ENCODE measurements around the gene TAS1R1. TPM values are rescaled to one million over a fixed set of nuclear protein-coding genes. Genes with fewer than 3 reads are reported as not detected.

TAS1R1 gene
- total and polyA plus RNA-seq, 2 experiments from 2014 or later: not detected

GRCh38 chr1:6601923-6602668 is 47.0 kb downstream of the TAS1R1 start:
- DNase-seq: peak; percentile 82
- peaks cover 25% of the 10 kb centered on the region for H3K4me1 ChIP-seq (ENCODE audit: insufficient read depth)
- H3K27me3 ChIP-seq (replicated peaks; ENCODE audit: insufficient read depth): no peaks in the 10 kb centered on the region
- H2AFZ ChIP-seq: 0 out of 2 replicates have a peak overlapping the region, but pooled peaks have one; percentile 14
- peak overlapping the region; percentile 99 for H3K27ac ChIP-seq
- TF ChIP-seq EZH2phosphoT487 (IDR thresholded peaks at IDR 0.05; ENCODE audit: insufficient read depth, low read depth) (no peak), EZH2 (IDR thresholded peaks at IDR 0.05; ENCODE audit: insufficient read depth, poor library complexity, severe bottlenecking) (no peak)
- H3K36me3 ChIP-seq (ENCODE audit: low read depth): peaks cover 1% of the 10 kb centered on the region; the same call in 1 of the 2 replicates
- H3K9ac ChIP-seq: peak overlapping the region; percentile 97
- no peaks in the 10 kb centered on the region; the same call in 1 of the 2 replicates for H4K20me1 ChIP-seq (ENCODE audit: insufficient read depth)
- 0% methylated on average over 50 to 102 of the region's 103 CpGs for WGBS, 2 experiments (ENCODE audit: low coverage in 1 of 2, low lambda C conversion rate in 2 of 2, missing lambda C conversion rate in 2 of 2)
- peaks cover 66% of the 10 kb centered on the region for H3K79me2 ChIP-seq (ENCODE audit: insufficient read depth)
- no peaks in the 10 kb centered on the region for H3K9me2 ChIP-seq (ENCODE audit: insufficient read depth)
- peak overlapping the region; percentile 87 for H3K4me3 ChIP-seq
- no peaks in the 10 kb centered on the region for H3K9me3 ChIP-seq (ENCODE audit: low read depth)
- in situ Hi-C loops (cut with MboI): no loop called here
- peak overlapping the region; percentile 86 for H3K4me2 ChIP-seq (ENCODE audit: unreplicated experiment)
- peaks cover 35% of the 10 kb centered on the region for H3F3A ChIP-seq (ENCODE audit: insufficient read depth)

DNA sequence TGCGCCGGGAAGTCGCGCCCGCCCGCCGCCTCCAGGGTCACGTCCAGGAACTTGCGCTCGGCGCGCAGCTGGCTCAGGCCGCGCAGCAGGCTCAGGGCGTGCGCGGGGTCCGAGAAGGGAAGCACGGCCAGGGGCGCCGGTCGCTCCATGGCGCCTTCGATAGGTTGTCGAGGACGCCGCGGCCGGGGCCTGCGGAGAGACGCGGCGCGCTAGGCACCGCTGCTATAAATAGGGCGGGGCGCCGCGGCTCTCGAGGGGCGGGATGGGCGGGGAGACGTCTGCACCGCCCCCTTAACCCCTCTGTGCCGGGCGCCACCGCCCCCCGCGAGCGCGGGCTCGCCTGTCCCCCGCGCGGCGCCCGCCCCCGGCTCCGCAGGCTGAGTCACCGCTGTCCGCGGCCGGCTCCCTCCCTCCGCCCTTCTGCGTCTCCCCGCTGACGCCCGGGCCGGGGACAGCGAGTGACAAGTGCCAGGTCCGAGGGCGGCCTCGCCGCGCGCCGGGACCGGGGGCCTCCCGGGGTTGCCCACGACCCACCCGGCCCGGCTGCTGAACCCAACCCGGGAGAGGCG is 47.6 kb downstream of the TAS1R1 start, which contains the start of gene KLHL21:
Gene KLHL21, minus strand, starts transcription at position 201 of the 569 bp plus-strand sequence. Its CDS starts 52 bp downstream, at position 149.
- peak within 1 kb of the TSS; percentile 99 for H3K27ac ChIP-seq
- TF ChIP-seq EZH2phosphoT487 (IDR thresholded peaks at IDR 0.05; ENCODE audit: insufficient read depth, low read depth) (no peak), EZH2 (IDR thresholded peaks at IDR 0.05; ENCODE audit: insufficient read depth, poor library complexity, severe bottlenecking) (no peak)

GRCh38 chr1:6603238-6603914 is 48.3 kb downstream of the TAS1R1 start:
- Histone ChIP-seq H3K9me2 (ENCODE audit: insufficient read depth) (no peaks in the 10 kb centered on the region), H3K4me3 (peak overlapping the region; percentile 87), H3K79me2 (ENCODE audit: insufficient read depth) (peaks cover 65% of the 10 kb centered on the region), H3K9me3 (ENCODE audit: low read depth) (no peaks in the 10 kb centered on the region), H4K20me1 (ENCODE audit: insufficient read depth) (no peaks in the 10 kb centered on the region; the same call in 1 of the 2 replicates), H3K9ac (peak overlapping the region; percentile 97), H3K27ac (peak overlapping the region; percentile 99), H3F3A (ENCODE audit: insufficient read depth) (peaks cover 35% of the 10 kb centered on the region), H3K27me3 (replicated peaks; ENCODE audit: insufficient read depth) (no peaks in the 10 kb centered on the region), H2AFZ (peak overlapping the region; percentile 82), H3K4me1 (ENCODE audit: insufficient read depth) (peaks cover 25% of the 10 kb centered on the region), H3K36me3 (ENCODE audit: low read depth) (no peaks in the 10 kb centered on the region), H3K4me2 (ENCODE audit: unreplicated experiment) (peak overlapping the region; percentile 95)
- WGBS, 2 experiments (ENCODE audit: low coverage in 1 of 2, low lambda C conversion rate in 2 of 2, missing lambda C conversion rate in 2 of 2): 2% methylated on average over 36 of the region's 36 CpGs
- no peak for TF ChIP-seq EZH2 (IDR thresholded peaks at IDR 0.05; ENCODE audit: insufficient read depth, poor library complexity, severe bottlenecking)
- TF ChIP-seq EZH2phosphoT487 (IDR thresholded peaks at IDR 0.05; ENCODE audit: insufficient read depth, low read depth): no peak
- DNase-seq: peak; percentile 92
- in situ Hi-C loops (cut with MboI): no loop called here

More for the DNA sequence above, 47.6 kb downstream of the TAS1R1 start, which contains the start of gene KLHL21:
- no peaks in the 10 kb centered on the region; the same call in 1 of the 2 replicates for H4K20me1 ChIP-seq (ENCODE audit: insufficient read depth)
- WGBS, 2 experiments (ENCODE audit: low coverage in 1 of 2, low lambda C conversion rate in 2 of 2, missing lambda C conversion rate in 2 of 2): 0 to 1% methylated on average over 34 to 72 of the region's 84 CpGs
- peaks cover 66% of the 10 kb centered on the region for H3K79me2 ChIP-seq (ENCODE audit: insufficient read depth)
- H3K9ac ChIP-seq: peak within 1 kb of the TSS; percentile 97
- no peaks in the 10 kb centered on the region for H3K9me3 ChIP-seq (ENCODE audit: low read depth)
- peak within 1 kb of the TSS; percentile 87 for H3K4me3 ChIP-seq
- in situ Hi-C loops (cut with MboI): no loop called here
- no peaks in the 10 kb centered on the region for H3K36me3 ChIP-seq (ENCODE audit: low read depth)
- peak; percentile 96 for DNase-seq
- peaks cover 25% of the 10 kb centered on the region for H3K4me1 ChIP-seq (ENCODE audit: insufficient read depth)
- no peaks in the 10 kb centered on the region for H3K27me3 ChIP-seq (replicated peaks; ENCODE audit: insufficient read depth)
- peak within 1 kb of the TSS; percentile 95 for H3K4me2 ChIP-seq (ENCODE audit: unreplicated experiment)
- no peaks in the 10 kb centered on the region for H3K9me2 ChIP-seq (ENCODE audit: insufficient read depth)
- peak within 1 kb of the TSS; percentile 82 for H2AFZ ChIP-seq
- peaks cover 35% of the 10 kb centered on the region for H3F3A ChIP-seq (ENCODE audit: insufficient read depth)

DNA sequence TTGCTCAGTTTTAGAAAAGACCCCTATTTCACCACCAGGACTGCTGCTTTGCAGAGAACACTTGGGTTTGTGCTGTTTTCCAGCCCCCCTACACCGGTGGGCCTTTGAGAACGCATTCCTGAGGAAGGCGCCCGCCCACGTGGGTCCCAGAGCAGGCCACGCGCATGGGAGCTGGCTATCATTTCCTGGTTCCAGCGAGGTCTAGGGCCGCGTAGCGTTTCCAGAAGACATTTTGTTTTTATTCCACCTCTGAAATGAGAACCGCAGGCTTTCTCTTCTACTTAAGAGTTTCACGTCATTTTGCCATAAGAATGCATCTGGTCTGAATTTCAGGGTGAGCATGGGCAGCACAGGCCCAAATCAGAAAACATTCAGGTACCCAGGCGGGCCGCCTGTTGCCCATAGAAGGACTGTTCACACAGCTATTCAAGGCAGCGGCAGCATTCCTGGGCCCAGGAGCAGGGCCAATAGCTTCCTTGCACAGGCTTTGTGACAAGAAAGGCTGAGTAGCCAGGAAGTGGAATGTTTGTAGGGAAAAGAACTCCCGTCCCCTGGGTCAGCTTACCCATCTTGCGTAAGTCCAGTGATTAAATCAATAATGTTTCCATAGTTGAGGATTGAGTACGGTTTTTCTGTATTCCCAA is 48.9 kb downstream of the TAS1R1 start:
- peak overlapping the region; percentile 97 for H3K9ac ChIP-seq
- TF ChIP-seq EZH2 (IDR thresholded peaks at IDR 0.05; ENCODE audit: insufficient read depth, poor library complexity, severe bottlenecking): no peak
- no peak for TF ChIP-seq EZH2phosphoT487 (IDR thresholded peaks at IDR 0.05; ENCODE audit: insufficient read depth, low read depth)
- peak overlapping the region; percentile 82 for H2AFZ ChIP-seq
- WGBS, 2 experiments (ENCODE audit: low coverage in 1 of 2, low lambda C conversion rate in 2 of 2, missing lambda C conversion rate in 2 of 2): 4% methylated on average over 19 of the region's 19 CpGs
- in situ Hi-C loops (cut with MboI): no loop called here
- peaks cover 59% of the 10 kb centered on the region for H3K79me2 ChIP-seq (ENCODE audit: insufficient read depth)
- H3K27me3 ChIP-seq (replicated peaks; ENCODE audit: insufficient read depth): no peaks in the 10 kb centered on the region
- DNase-seq: peak; percentile 89
- H3K9me3 ChIP-seq (ENCODE audit: low read depth): no peaks in the 10 kb centered on the region
- no peaks in the 10 kb centered on the region for H3K36me3 ChIP-seq (ENCODE audit: low read depth)
- peaks cover 35% of the 10 kb centered on the region for H3F3A ChIP-seq (ENCODE audit: insufficient read depth)
- H3K27ac ChIP-seq: peak overlapping the region; percentile 99
- peaks cover 25% of the 10 kb centered on the region for H3K4me1 ChIP-seq (ENCODE audit: insufficient read depth)
- no peaks in the 10 kb centered on the region; the same call in 1 of the 2 replicates for H4K20me1 ChIP-seq (ENCODE audit: insufficient read depth)
- H3K4me2 ChIP-seq (ENCODE audit: unreplicated experiment): peak overlapping the region; percentile 95
- no peaks in the 10 kb centered on the region for H3K9me2 ChIP-seq (ENCODE audit: insufficient read depth)
- peak overlapping the region; percentile 87 for H3K4me3 ChIP-seq
